Endothelial cell of umbilical vein (primary cell): ENCODE measurements around the gene ZMIZ1. TPM values are rescaled to one million over a fixed set of nuclear protein-coding genes. Genes with fewer than 3 reads are reported as not detected.

ENCODE experiments used
- BruUV-seq: library from RNA; stranded (reverse); fragments of 400-500 nt; replicated peaks from 2 replicates; lab custom pipeline; 2021; lab: Mats Ljungman, UMichigan
- CTCF ChIA-PET: fragments of 300-600, 350-600 bp; sonication (Branson Sonifier 250); formaldehyde crosslinking; loops from one replicate; lab custom pipeline; 2021; ENCODE audit warnings: antibody characterized with exemption, inconsistent platforms; lab: Charles Lee
- POLR2A ChIA-PET: fragments of 300-600, 350-600 bp; sonication (Branson Sonifier 250); formaldehyde crosslinking; loops from one replicate; lab custom pipeline; 2021; ENCODE audit warnings: antibody characterized with exemption, inconsistent platforms; lab: Charles Lee
- DNase-seq: peaks from one replicate; pipeline ENCODE4 v3.0.0-alpha.2; 2011; ENCODE audit warnings: low read depth, low spot score
- FAIRE-seq: peaks from 2 replicates; lab custom pipeline; 2011; peaks lifted over from hg19 to GRCh38; lab: Jason Lieb, UNC
- H2AFZ ChIP-seq: 2 replicates; pipeline ENCODE4 v1.6.0; 2012; ENCODE audit warnings: low read depth, low read length, control low read depth, inconsistent platforms
- H3K27ac ChIP-seq: 2 replicates; pipeline ENCODE4 v1.5.1; 2011; ENCODE audit warnings: low read depth, mild to moderate bottlenecking, control low read depth, low read length, moderate library complexity; ENCODE audit not compliant: insufficient read depth
- H3K27me3 ChIP-seq, 2 experiments: 2 replicates each; pipeline versions ENCODE4 v1.6.0 to v1.6.1; 2011; ENCODE audit warnings: low read length in 2 of 2, mixed read lengths in 1 of 2; ENCODE audit not compliant: control insufficient read depth in 2 of 2, insufficient read depth in 2 of 2
- H3K36me3 ChIP-seq, 2 experiments: 2 replicates in 1 of 2; 3 replicates in 1 of 2; pipeline ENCODE4 v1.5.1; 2011; ENCODE audit warnings: low read length in 2 of 2, mild to moderate bottlenecking in 1 of 2, moderate library complexity in 1 of 2; ENCODE audit not compliant: control insufficient read depth in 2 of 2, insufficient read depth in 2 of 2; ENCODE audit errors: extremely low read depth in 1 of 2
- H3K4me1 ChIP-seq: 3 replicates; pipeline ENCODE4 v1.5.1; 2011; ENCODE audit warnings: mild to moderate bottlenecking, low read length; ENCODE audit not compliant: control insufficient read depth, insufficient read depth; ENCODE audit errors: extremely low read depth
- H3K4me2 ChIP-seq: 2 replicates; pipeline ENCODE4 v1.6.1; 2011; ENCODE audit warnings: low read length, control low read depth, mixed read lengths; ENCODE audit not compliant: insufficient read depth
- H3K4me3 ChIP-seq, 3 experiments: fragments of 200-600 bp in 1 of 3; sonication (generic), shearing (Covaris generic) in 1 of 3; replicated peaks in 1 of 3; 2 replicates each; pipeline ENCODE4 v1.5.1; 2011 to 2016; ENCODE audit warnings: control low read depth in 3 of 3, low read length in 3 of 3, mild to moderate bottlenecking in 2 of 3, inconsistent platforms in 1 of 3, low read depth in 1 of 3, moderate library complexity in 1 of 3; ENCODE audit not compliant: insufficient read depth in 1 of 3
- H3K79me2 ChIP-seq: 2 replicates; pipeline ENCODE4 v1.6.0; 2012; ENCODE audit warnings: low read length, inconsistent platforms; ENCODE audit not compliant: control insufficient read depth, insufficient read depth
- H3K9ac ChIP-seq: replicated peaks from 2 replicates; pipeline ENCODE3; 2011; ENCODE audit warnings: low read length, control low read depth; ENCODE audit not compliant: insufficient read depth; ENCODE audit errors: extremely low read depth
- H3K9me1 ChIP-seq: replicated peaks from 3 replicates; pipeline ENCODE4 v1.6.0; 2011; ENCODE audit warnings: mild to moderate bottlenecking, low read length; ENCODE audit not compliant: control insufficient read depth, insufficient read depth; ENCODE audit errors: extremely low read depth
- H3K9me3 ChIP-seq: replicated peaks from 2 replicates; pipeline ENCODE4 v1.5.1; 2012; ENCODE audit warnings: low read length, inconsistent platforms; ENCODE audit not compliant: control insufficient read depth, insufficient read depth
- H4K20me1 ChIP-seq: replicated peaks from 2 replicates; pipeline ENCODE3; 2011; ENCODE audit warnings: mild to moderate bottlenecking, low read length; ENCODE audit not compliant: control insufficient read depth, insufficient read depth; ENCODE audit errors: extremely low read depth
- EZH2 ChIP-seq: IDR thresholded peaks from 2 replicates; pipeline ENCODE4 v1.6.1; 2012; ENCODE audit warnings: borderline replicate concordance, low read depth, mild to moderate bottlenecking, moderate library complexity, low read length, inconsistent platforms; ENCODE audit not compliant: severe bottlenecking
- FOS ChIP-seq: IDR thresholded peaks from 2 replicates; pipeline ENCODE4 v1.6.1; 2011; ENCODE audit warnings: mild to moderate bottlenecking, low read length, moderate library complexity, borderline replicate concordance; ENCODE audit not compliant: insufficient read depth
- GATA2 ChIP-seq: IDR thresholded peaks from 2 replicates; pipeline ENCODE4 v1.7.0; 2011; ENCODE audit warnings: low read depth, mild to moderate bottlenecking, moderate library complexity, mixed read lengths, low read length; ENCODE audit not compliant: insufficient read length, insufficient read depth
- JUN ChIP-seq: IDR thresholded peaks from 2 replicates; pipeline ENCODE4 v1.6.1; 2011; ENCODE audit warnings: borderline replicate concordance, low read depth; ENCODE audit not compliant: insufficient read length, insufficient read depth
- MYC ChIP-seq: IDR thresholded peaks from one replicate; pipeline ENCODE4 v1.6.1; 2011; ENCODE audit warnings: mild to moderate bottlenecking, low read depth, low read length
- POLR2A ChIP-seq: IDR thresholded peaks from 2 replicates; pipeline ENCODE4 v1.6.1; 2012; ENCODE audit warnings: low read depth, mild to moderate bottlenecking, control low read depth, low read length
- POLR2AphosphoS5 ChIP-seq: IDR thresholded peaks from 2 replicates; pipeline ENCODE4 v1.6.1; 2012; ENCODE audit warnings: low read depth, mild to moderate bottlenecking, control low read depth, low read length, moderate library complexity; ENCODE audit not compliant: insufficient read depth
- dilution Hi-C: fragments of 300-500 bp; cut with MboI; formaldehyde crosslinking; loops from one replicate; pipeline ENCODE4 v1.15.0; 2019; ENCODE audit warnings: low sequenced_read_pairs; ENCODE audit not compliant: extremely low pct_ligation_motif_present
- intact Hi-C: fragments of 100-400 bp; cut with micrococcal nuclease; formaldehyde crosslinking; loops from one replicate; pipeline ENCODE4 v1.10.0; 2022
- polyA plus RNA-seq, 4 experiments: library from polyadenylated mRNA; depleted of rRNA in 3 of 4; stranded (reverse) in 3 of 4; unstranded in 1 of 4; fragments of >200 nt; gene quantifications; 2 replicates each; pipeline versions ENCODE4 v1.2.1 to v1.2.3, GENCODE V29; 2011 to 2012; ENCODE audit warnings: missing spikeins in 1 of 4
- total RNA-seq: library from RNA; stranded (reverse); gene quantifications from 2 replicates; pipeline ENCODE4 v1.2.3, GENCODE V29; 2021
- TF ChIP-seq, protein P1 (sequence below): IDR thresholded peaks from 2 replicates; pipeline ENCODE4 v1.6.1; 2011; ENCODE audit not compliant: insufficient read depth, insufficient read length
- TF ChIP-seq, protein P2 (sequence below), 2 donors: IDR thresholded peaks; 1 replicate in 1 of 2; 2 replicates in 1 of 2; pipeline ENCODE4 v1.5.1; 2011; ENCODE audit warnings: low read length in 2 of 2, mild to moderate bottlenecking in 2 of 2, moderate library complexity in 2 of 2, control low read depth in 1 of 2, inconsistent platforms in 1 of 2, low read depth in 1 of 2; ENCODE audit not compliant: insufficient read depth in 1 of 2; ENCODE audit errors: extremely low read depth in 1 of 2

Gene ZMIZ1
- total and polyA plus RNA-seq, 2 donors (not counting 3 experiments of a cell fraction or from before 2014, with no cell fraction given), result 12.5 to 46.7 TPM

DNA sequence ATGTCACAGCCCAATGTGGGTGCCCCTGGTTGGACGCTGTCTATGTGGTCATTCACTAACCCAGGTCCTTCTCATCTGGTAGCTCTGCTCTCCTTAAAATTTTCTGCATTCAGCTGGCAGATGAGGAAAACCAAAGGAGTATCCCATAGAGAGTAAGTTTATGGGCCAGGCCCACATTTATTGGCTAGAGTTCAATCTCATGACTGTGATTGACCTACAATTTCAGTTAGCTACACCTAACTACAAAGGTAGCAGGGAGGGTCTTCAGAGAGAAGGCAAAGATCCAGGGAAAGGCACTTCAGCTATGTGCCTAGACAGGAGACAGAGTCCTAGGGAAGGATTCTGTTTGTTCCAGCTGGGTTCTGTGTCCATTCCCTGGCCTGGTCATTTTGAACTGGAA lies 254.8 kb downstream of the ZMIZ1 start:
- Histone ChIP-seq H3K4me2 (no peak overlapping the region), H3K27me3 (peaks cover 0 to 10% of the 10 kb centered on the region in 2 experiments), H3K4me3 (no peak overlapping the region), H2AFZ (no peak overlapping the region), H3K9me1 (no peaks in the 10 kb centered on the region), H4K20me1 (no peaks in the 10 kb centered on the region), H3K27ac (no peak overlapping the region), H3K36me3 (no peaks in the 10 kb centered on the region), H3K9ac (no peak overlapping the region), H3K79me2 (no peaks in the 10 kb centered on the region), H3K9me3 (no peaks in the 10 kb centered on the region), H3K4me1 (no peaks in the 10 kb centered on the region)
- dilution Hi-C loops (no loop called here), intact Hi-C loops (no loop called here)
- TF ChIP-seq POLR2A (no peak), FOS (no peak), EZH2 (no peak), GATA2 (no peak), JUN (no peak), MYC (no peak), POLR2AphosphoS5 (no peak)
- TF ChIP-seq, protein P1, sequence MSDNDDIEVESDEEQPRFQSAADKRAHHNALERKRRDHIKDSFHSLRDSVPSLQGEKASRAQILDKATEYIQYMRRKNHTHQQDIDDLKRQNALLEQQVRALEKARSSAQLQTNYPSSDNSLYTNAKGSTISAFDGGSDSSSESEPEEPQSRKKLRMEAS, result no peak
- TF ChIP-seq, protein P2, sequence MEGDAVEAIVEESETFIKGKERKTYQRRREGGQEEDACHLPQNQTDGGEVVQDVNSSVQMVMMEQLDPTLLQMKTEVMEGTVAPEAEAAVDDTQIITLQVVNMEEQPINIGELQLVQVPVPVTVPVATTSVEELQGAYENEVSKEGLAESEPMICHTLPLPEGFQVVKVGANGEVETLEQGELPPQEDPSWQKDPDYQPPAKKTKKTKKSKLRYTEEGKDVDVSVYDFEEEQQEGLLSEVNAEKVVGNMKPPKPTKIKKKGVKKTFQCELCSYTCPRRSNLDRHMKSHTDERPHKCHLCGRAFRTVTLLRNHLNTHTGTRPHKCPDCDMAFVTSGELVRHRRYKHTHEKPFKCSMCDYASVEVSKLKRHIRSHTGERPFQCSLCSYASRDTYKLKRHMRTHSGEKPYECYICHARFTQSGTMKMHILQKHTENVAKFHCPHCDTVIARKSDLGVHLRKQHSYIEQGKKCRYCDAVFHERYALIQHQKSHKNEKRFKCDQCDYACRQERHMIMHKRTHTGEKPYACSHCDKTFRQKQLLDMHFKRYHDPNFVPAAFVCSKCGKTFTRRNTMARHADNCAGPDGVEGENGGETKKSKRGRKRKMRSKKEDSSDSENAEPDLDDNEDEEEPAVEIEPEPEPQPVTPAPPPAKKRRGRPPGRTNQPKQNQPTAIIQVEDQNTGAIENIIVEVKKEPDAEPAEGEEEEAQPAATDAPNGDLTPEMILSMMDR (IDR thresholded peaks at IDR 0.05; ENCODE audit: extremely low read depth in 1 of 2, insufficient read depth in 1 of 2, low read depth in 1 of 2, low read length in 2 of 2), result no peak
- CTCF ChIA-PET, result interaction anchor here (1.2 to 3.1 kb wide), 3 partner anchors 11 to 144 kb away, joined by 3 to 8 read pairs (median 4); no protein-coding TSS in a partner anchor
- DNase-seq (no peak), FAIRE-seq (no peak)
- POLR2A ChIA-PET, result no interaction called here
- no TSS peak for BruUV-seq
